Measurements from ENCODE around the gene NCAPH2. TPM values are rescaled to one million over a fixed set of nuclear protein-coding genes. Genes with fewer than 3 reads are reported as not detected.

NCAPH2 gene
- total RNA-seq, 6 donors from 2014 or later: 55.4 to 104 (median 62.2) TPM

DNA sequence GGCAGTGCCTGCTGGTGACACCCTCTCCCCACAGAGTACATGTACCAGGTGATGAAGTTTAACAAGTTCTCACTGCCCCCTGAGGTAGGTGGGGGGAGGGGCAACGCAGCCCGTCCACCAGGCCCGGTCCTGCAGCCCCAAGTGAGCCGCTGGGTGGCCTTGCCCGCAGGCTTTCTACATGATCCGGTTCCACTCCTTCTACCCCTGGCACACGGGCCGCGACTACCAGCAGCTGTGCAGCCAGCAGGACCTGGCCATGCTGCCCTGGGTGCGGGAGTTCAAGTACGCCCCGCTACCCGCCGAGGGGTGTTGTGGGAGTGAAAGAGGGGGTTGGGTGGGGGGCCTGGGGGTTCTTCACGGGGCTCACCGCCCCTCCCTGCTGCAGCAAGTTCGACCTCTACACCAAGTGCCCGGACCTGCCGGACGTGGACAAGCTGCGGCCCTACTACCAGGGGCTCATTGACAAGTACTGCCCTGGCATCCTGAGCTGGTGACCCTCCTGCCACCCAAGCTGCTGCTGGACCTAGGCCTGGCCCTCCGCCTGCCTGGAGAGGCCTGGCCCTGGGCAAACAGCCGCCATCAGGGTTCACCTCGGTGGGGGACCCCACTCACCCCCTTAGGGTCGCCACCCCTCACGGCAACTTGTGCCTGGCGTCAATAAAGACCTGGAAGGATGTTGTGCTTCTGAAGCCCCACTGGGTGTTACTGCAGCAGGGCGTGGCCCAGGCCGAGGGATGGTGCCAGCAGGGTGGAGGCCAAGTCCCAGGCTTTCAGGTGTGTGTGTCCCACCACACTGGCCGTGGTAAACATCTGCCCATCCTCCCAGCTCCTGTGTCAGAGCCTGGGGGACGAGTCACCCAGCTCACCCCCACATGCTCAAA, 18.4 kb upstream of the NCAPH2 start:
- WGBS, 2 donors: 89 to 90% methylated on average over 14 to 30 of the region's 31 CpGs
- no peak for ATAC-seq (ENCODE audit: low FRiP score in 2 of 2)
- TF ChIP-seq POLR2A (IDR thresholded peaks at IDR 0.05) (no peak), POLR2AphosphoS5 (IDR thresholded peaks at IDR 0.05) (no peak), EP300 (IDR thresholded peaks at IDR 0.05) (no peak)
- TF ChIP-seq, protein P1, sequence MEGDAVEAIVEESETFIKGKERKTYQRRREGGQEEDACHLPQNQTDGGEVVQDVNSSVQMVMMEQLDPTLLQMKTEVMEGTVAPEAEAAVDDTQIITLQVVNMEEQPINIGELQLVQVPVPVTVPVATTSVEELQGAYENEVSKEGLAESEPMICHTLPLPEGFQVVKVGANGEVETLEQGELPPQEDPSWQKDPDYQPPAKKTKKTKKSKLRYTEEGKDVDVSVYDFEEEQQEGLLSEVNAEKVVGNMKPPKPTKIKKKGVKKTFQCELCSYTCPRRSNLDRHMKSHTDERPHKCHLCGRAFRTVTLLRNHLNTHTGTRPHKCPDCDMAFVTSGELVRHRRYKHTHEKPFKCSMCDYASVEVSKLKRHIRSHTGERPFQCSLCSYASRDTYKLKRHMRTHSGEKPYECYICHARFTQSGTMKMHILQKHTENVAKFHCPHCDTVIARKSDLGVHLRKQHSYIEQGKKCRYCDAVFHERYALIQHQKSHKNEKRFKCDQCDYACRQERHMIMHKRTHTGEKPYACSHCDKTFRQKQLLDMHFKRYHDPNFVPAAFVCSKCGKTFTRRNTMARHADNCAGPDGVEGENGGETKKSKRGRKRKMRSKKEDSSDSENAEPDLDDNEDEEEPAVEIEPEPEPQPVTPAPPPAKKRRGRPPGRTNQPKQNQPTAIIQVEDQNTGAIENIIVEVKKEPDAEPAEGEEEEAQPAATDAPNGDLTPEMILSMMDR (IDR thresholded peaks at IDR 0.05): no peak
- H3K9me3 ChIP-seq: no peaks in the 10 kb centered on the region
- H3K27me3 ChIP-seq: no peaks in the 10 kb centered on the region
- no peak overlapping the region for H3K27ac ChIP-seq
- no peak overlapping the region for H3K4me3 ChIP-seq
- peak in 1 of 2 donors; percentile 65 for DNase-seq
- no peaks in the 10 kb centered on the region for H3K36me3 ChIP-seq
- peaks cover 0 to 5% (median 0%) of the 10 kb centered on the region in 4 donors for H3K4me1 ChIP-seq

DNA sequence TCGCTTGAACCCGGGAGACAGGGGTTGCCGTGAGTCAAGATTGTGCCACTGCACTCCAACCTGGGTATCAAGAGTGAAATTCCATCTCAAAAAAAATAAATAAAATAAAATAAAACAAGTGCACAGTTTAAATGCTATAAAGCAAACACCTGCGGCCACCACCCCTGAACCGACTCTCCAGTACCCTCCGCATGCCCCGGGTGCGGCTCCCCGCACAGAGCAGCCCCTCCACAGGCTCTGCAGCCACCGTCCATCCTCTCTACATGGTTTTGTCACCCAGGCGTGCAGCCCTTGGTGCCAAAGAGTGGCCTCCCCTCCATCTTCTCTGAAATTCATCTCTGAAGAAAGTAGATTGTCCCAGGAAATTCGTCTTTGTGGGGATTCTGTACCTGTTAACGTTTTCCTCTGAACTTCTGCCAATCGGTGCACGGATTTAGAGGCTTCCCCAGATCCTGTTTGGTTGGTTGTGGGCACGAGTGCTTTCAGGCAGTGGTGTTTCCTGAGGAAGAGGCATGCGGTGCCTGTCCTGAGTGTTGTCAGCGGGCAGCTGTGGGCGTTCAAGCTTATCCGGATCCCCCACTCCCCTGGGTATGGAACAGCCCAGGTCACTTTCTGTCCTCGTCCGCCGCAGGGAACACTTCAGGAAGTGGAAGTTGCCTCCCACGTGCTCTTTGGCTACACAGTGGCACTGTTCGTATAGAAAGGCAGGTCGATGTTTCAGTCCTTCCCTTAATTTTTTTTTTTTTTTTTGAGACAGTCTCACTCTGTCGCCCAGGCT, 17.3 kb upstream of the NCAPH2 start:
- TF ChIP-seq POLR2AphosphoS5 (IDR thresholded peaks at IDR 0.05) (no peak), POLR2A (IDR thresholded peaks at IDR 0.05) (no peak), EP300 (IDR thresholded peaks at IDR 0.05) (no peak)
- TF ChIP-seq, protein P1 (IDR thresholded peaks at IDR 0.05): no peak
- ATAC-seq (ENCODE audit: low FRiP score in 2 of 2) (no peak), DNase-seq (peak in 1 of 2 donors; percentile 46)
- H3K27ac ChIP-seq: no peak overlapping the region
- H3K36me3 ChIP-seq: no peaks in the 10 kb centered on the region
- 54 to 57% methylated on average over 26 to 27 of the region's 27 CpGs for WGBS, 2 donors
- H3K27me3 ChIP-seq: no peaks in the 10 kb centered on the region
- no peak overlapping the region for H3K4me3 ChIP-seq
- no peaks in the 10 kb centered on the region for H3K9me3 ChIP-seq
- H3K4me1 ChIP-seq: peaks cover 0 to 5% (median 0%) of the 10 kb centered on the region in 4 donors

DNA sequence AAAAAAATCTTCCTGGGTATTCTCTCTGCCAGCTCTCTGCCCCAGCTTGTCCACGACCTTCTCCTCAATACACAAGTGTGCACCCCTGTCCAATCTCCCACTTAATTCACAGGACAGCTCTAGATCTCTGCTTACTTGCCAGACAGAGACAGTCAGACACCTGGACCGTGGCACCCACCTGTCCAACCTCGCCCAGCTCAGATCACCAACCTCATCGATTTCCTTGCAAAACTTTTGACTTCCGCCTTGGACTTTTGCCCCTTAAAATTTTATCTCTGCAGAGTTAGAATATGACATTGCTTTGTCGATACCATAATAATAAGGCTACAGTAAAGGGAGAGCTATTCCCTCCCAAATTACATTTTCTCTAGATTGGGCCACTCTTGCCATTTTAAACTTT, 10.9 kb upstream of the NCAPH2 start:
- H3K27me3 ChIP-seq: no peaks in the 10 kb centered on the region
- TF ChIP-seq EP300 (IDR thresholded peaks at IDR 0.05) (no peak), POLR2AphosphoS5 (IDR thresholded peaks at IDR 0.05) (no peak), POLR2A (IDR thresholded peaks at IDR 0.05) (no peak)
- TF ChIP-seq, protein P1 (IDR thresholded peaks at IDR 0.05): no peak
- 85% methylated on average over 6 of the region's 6 CpGs for WGBS, 2 donors
- no peaks in the 10 kb centered on the region for H3K36me3 ChIP-seq
- no peak for ATAC-seq (ENCODE audit: low FRiP score in 2 of 2)
- no peaks in the 10 kb centered on the region for H3K9me3 ChIP-seq
- H3K4me1 ChIP-seq: peaks cover 3 to 8% (median 5%) of the 10 kb centered on the region in 4 donors
- no peak overlapping the region for H3K27ac ChIP-seq
- no peak overlapping the region for H3K4me3 ChIP-seq
- no peak for DNase-seq

DNA sequence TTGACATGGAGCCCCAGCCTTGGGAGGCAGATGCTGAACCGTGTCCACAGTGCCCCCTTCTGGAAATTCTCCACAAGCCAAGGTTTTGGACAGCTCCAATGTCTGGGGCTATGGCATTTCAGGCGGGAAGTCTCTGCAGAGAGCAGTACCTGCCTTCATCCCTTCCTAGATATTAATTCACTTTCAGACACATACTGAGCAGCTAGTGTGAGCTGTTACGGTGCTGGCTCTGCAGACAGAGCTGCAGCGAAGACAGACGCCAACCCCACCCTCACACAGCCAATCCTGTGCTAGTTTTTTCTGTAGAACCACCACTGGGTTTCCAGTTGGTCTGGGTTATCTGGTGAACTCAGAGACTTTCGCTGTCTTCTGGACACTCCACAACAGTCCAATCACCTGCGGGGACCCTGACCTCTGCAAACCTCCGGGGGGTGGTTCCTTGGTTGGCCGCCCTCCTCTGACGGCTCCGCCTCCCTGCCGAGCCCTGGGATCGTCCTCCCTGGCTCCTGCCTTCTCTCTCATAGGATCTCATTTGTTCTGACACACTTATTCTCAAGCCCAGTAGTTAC, 9.6 kb upstream of the NCAPH2 start:
- Histone ChIP-seq H3K36me3 (peaks cover 7 to 12% (median 10%) of the 10 kb centered on the region in 4 donors), H3K4me3 (no peak overlapping the region), H3K9me3 (no peaks in the 10 kb centered on the region), H3K27ac (no peak overlapping the region), H3K27me3 (no peaks in the 10 kb centered on the region), H3K4me1 (peaks cover 3 to 8% (median 5%) of the 10 kb centered on the region in 4 donors)
- TF ChIP-seq POLR2AphosphoS5 (IDR thresholded peaks at IDR 0.05) (no peak), POLR2A (IDR thresholded peaks at IDR 0.05) (no peak)
- TF ChIP-seq, protein P1 (IDR thresholded peaks at IDR 0.05): peak; percentile 45 to 67 (median 57)
- WGBS, 2 donors: 21 to 32% methylated on average over 8 to 13 of the region's 13 CpGs
- DNase-seq (peak in 1 of 2 donors; percentile 75), ATAC-seq (ENCODE audit: low FRiP score in 2 of 2) (peak; percentile 86)
